ENCODE measurements around the gene ACAA2.

Gene ACAA2

GRCh38 chr18:49835405-49835804, 22.1 kb upstream of the ACAA2 start:
- no peak overlapping the region for H3K4me3 ChIP-seq (ENCODE audit: low read depth, low read length)
- DNase-seq (ENCODE audit: low read depth, low spot score): no peak
- ChIA-PET CTCF (interaction anchor here (1.0 to 1.3 kb wide), 4 partner anchors 10 to 277 kb away, joined by 3 to 4 read pairs (median 4); no protein-coding TSS in a partner anchor), POLR2A (interaction anchor here (0.5 kb wide), 1 partner anchor 90 kb away, joined by 3 read pairs; no protein-coding TSS in a partner anchor)
- no peak for TF ChIP-seq CTCF (IDR thresholded peaks at IDR 0.05; ENCODE audit: insufficient read depth, low read length, missing control alignments)

- no peak for DNase-seq (ENCODE audit: low read depth, low spot score)
- ChIA-PET CTCF (interaction anchor here (1.0 to 1.4 kb wide), 4 partner anchors 17 to 324 kb away, joined by 3 to 6 read pairs (median 4); no protein-coding TSS in a partner anchor), POLR2A (interaction anchor here (0.6 to 0.7 kb wide), 2 partner anchors 49 to 585 kb away, joined by 3 read pairs; no protein-coding TSS in a partner anchor)
- no peak for TF ChIP-seq CTCF (IDR thresholded peaks at IDR 0.05; ENCODE audit: insufficient read depth, low read length, missing control alignments)
- H3K4me3 ChIP-seq (ENCODE audit: low read depth, low read length): no peak overlapping the region
Measured at GRCh38 chr18:49834258-49834657, 20.9 kb upstream of the ACAA2 start.

- TF ChIP-seq CTCF (IDR thresholded peaks at IDR 0.05; ENCODE audit: insufficient read depth, low read length, missing control alignments): no peak
- CTCF ChIA-PET: interaction anchor here (1.1 to 1.4 kb wide), 4 partner anchors 17 to 323 kb away, joined by 3 to 6 read pairs (median 4); no protein-coding TSS in a partner anchor
- POLR2A ChIA-PET: interaction anchor here (0.7 kb wide), 1 partner anchor 584 kb away, joined by 3 read pairs; no protein-coding TSS in a partner anchor
- no peak for DNase-seq (ENCODE audit: low read depth, low spot score)
- no peak overlapping the region for H3K4me3 ChIP-seq (ENCODE audit: low read depth, low read length)
Measured at GRCh38 chr18:49833814-49834213, 20.5 kb upstream of the ACAA2 start.

- no peak for DNase-seq (ENCODE audit: low read depth, low spot score)
- ChIA-PET POLR2A (no interaction called here), CTCF (no interaction called here)
- no peak overlapping the region for H3K4me3 ChIP-seq (ENCODE audit: low read depth, low read length)
- TF ChIP-seq CTCF (IDR thresholded peaks at IDR 0.05; ENCODE audit: insufficient read depth, low read length, missing control alignments): no peak
Measured at GRCh38 chr18:49832221-49832647, 18.9 kb upstream of the ACAA2 start.

GRCh38 chr18:49827996-49828395, 14.7 kb upstream of the ACAA2 start:
- POLR2A ChIA-PET: no interaction called here
- no peak for TF ChIP-seq CTCF (IDR thresholded peaks at IDR 0.05; ENCODE audit: insufficient read depth, low read length, missing control alignments)
- CTCF ChIA-PET: no interaction called here
- H3K4me3 ChIP-seq (ENCODE audit: low read depth, low read length): no peak overlapping the region
- DNase-seq (ENCODE audit: low read depth, low spot score): no peak

- no peak for DNase-seq (ENCODE audit: low read depth, low spot score)
- H3K4me3 ChIP-seq (ENCODE audit: low read depth, low read length): no peak overlapping the region
- no peak for TF ChIP-seq CTCF (IDR thresholded peaks at IDR 0.05; ENCODE audit: insufficient read depth, low read length, missing control alignments)
- CTCF ChIA-PET: interaction anchor here (0.9 to 4.0 kb wide), 3 partner anchors 36 to 39 kb away, joined by 3 to 15 read pairs (median 3); no protein-coding TSS in a partner anchor
- POLR2A ChIA-PET: no interaction called here
Measured at GRCh38 chr18:49819823-49820671, 6.7 kb upstream of the ACAA2 start.

Measured in AG04449 (cell line).